Measurements from ENCODE around the gene MLLT1. TPM values are rescaled to one million over a fixed set of nuclear protein-coding genes. Genes with fewer than 3 reads are reported as not detected.

Gene MLLT1
- total and polyA plus RNA-seq, 7 donors: 9.9 to 25.5 (median 16.3) TPM

DNA sequence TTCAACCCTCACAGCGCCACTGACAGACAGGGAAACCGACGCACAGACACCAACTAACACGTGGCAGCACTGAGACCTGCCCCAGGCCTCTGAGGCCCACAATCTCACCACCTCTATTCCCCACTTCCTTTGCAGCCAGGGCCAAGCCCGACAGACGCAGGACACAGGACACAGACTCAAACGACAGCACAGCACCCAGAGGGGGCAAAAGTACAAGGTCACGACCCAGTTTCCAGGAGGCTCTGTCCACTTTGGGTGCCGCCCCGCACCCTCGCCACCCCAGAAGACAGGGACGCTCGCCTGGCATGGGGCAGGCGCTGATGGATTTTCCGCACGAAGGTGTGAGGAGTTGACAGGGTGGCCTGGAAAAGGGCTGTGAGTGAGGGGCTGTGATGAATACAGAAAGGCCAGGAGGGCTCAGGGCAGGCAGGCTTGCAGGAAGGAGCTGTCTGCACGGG is 48.8 kb downstream of the MLLT1 start:
- Histone ChIP-seq H3K36me3 (peaks cover 0 to 23% (median 5%) of the 10 kb centered on the region in 4 donors), H3K27ac (no peak overlapping the region), H3K4me3 (no peak overlapping the region), H3K27me3 (no peaks in the 10 kb centered on the region), H3K9me3 (no peaks in the 10 kb centered on the region), H3K4me1 (peaks cover 0 to 60% (median 52%) of the 10 kb centered on the region in 4 donors)
- no peak for TF ChIP-seq POLR2AphosphoS5 (IDR thresholded peaks at IDR 0.05)
- TF ChIP-seq EP300 (IDR thresholded peaks at IDR 0.05): no peak
- TF ChIP-seq POLR2A (IDR thresholded peaks at IDR 0.05): no peak
- TF ChIP-seq, protein P1, sequence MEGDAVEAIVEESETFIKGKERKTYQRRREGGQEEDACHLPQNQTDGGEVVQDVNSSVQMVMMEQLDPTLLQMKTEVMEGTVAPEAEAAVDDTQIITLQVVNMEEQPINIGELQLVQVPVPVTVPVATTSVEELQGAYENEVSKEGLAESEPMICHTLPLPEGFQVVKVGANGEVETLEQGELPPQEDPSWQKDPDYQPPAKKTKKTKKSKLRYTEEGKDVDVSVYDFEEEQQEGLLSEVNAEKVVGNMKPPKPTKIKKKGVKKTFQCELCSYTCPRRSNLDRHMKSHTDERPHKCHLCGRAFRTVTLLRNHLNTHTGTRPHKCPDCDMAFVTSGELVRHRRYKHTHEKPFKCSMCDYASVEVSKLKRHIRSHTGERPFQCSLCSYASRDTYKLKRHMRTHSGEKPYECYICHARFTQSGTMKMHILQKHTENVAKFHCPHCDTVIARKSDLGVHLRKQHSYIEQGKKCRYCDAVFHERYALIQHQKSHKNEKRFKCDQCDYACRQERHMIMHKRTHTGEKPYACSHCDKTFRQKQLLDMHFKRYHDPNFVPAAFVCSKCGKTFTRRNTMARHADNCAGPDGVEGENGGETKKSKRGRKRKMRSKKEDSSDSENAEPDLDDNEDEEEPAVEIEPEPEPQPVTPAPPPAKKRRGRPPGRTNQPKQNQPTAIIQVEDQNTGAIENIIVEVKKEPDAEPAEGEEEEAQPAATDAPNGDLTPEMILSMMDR (IDR thresholded peaks at IDR 0.05): no peak
- DNase-seq: no peak
- intact Hi-C loops (cut with DNase I): no loop called here
- 89 to 90% methylated on average over 17 of the region's 17 CpGs for WGBS, 2 donors

DNA sequence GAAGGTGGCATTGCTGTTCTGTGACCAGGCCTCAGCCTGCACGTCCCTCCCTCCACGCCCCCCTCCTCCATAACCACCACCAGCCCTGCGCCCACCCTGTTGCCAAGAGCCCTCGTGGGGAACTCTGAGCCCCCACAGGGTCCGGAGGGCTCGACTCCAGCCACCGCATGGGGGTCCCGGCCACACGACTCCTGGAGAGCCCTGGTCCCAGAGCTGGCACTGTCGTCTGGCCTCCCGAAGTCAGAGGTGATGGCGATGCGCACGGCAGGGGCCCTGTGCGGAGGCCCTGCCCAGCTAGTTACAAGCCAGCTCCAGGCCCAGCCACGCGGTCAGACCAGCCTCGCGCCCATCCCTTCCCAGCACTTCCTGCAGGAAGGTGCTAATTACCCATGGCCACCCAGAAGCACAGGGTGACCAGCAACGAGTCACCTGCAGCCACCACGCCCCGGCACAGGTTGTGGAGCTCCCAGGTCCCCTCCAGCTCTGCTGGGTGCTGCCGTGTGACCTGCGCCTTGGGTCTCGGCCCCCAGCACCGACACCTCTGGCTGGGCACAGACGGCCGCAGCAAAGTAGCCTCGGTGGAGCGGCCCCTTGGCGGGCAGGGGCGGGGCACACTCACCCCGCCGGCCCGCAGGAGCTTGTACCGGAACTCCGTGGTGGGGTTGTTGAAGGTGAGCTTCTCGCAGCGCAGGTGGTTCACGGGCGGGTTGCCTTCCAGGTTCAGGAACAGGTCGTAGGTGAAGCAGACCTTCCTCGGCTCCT is 49.6 kb downstream of the MLLT1 start:
- Histone ChIP-seq H3K27ac (no peak overlapping the region), H3K9me3 (no peaks in the 10 kb centered on the region), H3K4me1 (peaks cover 0 to 51% (median 47%) of the 10 kb centered on the region in 4 donors), H3K27me3 (no peaks in the 10 kb centered on the region), H3K36me3 (peaks cover 0 to 32% (median 12%) of the 10 kb centered on the region in 4 donors), H3K4me3 (no peak overlapping the region)
- WGBS, 2 donors: 92 to 94% methylated on average over 43 of the region's 43 CpGs
- DNase-seq: no peak
- intact Hi-C loops (cut with DNase I): no loop called here
- TF ChIP-seq POLR2A (IDR thresholded peaks at IDR 0.05): no peak
- TF ChIP-seq EP300 (IDR thresholded peaks at IDR 0.05): no peak
- no peak for TF ChIP-seq POLR2AphosphoS5 (IDR thresholded peaks at IDR 0.05)
- TF ChIP-seq, protein P1 (IDR thresholded peaks at IDR 0.05): no peak

DNA sequence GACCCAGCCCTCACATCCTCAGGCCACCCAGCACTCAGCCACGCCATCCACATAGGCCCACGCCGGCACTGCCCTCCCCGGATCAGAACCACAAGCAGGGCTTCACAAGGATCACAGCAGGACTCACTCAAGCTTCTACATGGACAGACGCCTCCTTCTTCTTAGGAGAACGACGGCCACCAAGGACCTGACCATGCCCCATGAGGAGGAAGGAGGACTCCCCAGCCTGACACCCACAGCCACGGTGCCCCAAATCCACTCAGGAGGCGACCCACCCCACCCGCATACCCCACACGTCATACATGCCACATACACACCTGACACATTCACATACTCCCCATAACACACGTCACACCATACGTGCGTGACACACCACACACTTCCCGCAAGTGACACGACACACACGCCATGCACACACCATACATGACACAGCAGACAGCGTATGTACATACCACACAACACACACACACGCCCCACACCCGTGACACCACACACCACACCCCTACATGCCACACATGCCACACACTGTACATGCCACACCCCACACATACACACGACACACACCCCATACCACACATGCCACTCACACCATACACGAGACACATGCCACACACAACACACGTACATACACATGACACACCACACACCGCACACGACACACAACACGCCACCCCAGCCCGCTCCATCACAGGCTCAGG is 50.4 kb downstream of the MLLT1 start:
- Histone ChIP-seq H3K27ac (peak overlapping the region in 2 of 4 donors; percentile 27 to 33), H3K27me3 (no peaks in the 10 kb centered on the region), H3K4me3 (no peak overlapping the region), H3K9me3 (no peaks in the 10 kb centered on the region), H3K4me1 (peaks cover 0 to 43% (median 40%) of the 10 kb centered on the region in 4 donors), H3K36me3 (peaks cover 0 to 39% (median 13%) of the 10 kb centered on the region in 4 donors)
- WGBS, 2 donors: 94 to 95% methylated on average over 27 of the region's 27 CpGs
- intact Hi-C loops (cut with DNase I): no loop called here
- no peak for DNase-seq
- no peak for TF ChIP-seq EP300 (IDR thresholded peaks at IDR 0.05)
- TF ChIP-seq POLR2AphosphoS5 (IDR thresholded peaks at IDR 0.05): no peak
- TF ChIP-seq POLR2A (IDR thresholded peaks at IDR 0.05): no peak
- TF ChIP-seq, protein P1 (IDR thresholded peaks at IDR 0.05): no peak

DNA sequence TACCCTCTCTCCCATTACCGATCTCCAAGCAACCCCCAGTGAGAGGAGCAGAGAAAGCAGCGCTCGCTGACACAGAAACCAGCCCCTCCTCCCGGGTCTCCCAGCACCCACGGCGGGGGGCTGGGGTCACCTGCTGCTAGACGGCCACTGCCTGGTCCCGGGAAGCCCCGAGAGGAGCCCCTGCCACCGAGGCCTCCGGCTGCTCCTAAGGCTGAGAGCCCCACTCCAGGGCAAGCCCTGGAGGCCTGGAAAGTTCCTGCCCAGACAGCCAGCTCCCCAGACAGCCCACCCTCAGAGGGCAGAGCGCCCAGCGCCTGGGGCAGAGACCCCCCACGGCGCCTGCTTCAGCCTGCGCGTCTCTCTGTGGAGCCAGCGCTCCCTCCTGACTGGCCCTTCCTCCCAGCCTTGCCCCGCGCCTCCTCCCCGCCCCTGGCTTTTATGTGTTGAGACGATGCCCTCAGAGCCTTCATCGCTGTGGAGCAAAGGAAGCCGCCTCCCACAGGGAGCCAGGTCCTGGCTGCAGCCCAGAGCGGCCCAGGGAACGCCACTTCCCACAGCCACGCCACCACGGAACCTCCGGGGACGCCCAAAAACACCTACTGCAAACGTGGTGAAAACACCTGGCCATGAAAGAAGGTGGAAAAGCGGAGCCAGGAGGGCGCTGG is 51.1 kb downstream of the MLLT1 start:
- H3K4me1 ChIP-seq: peaks cover 0 to 37% (median 33%) of the 10 kb centered on the region in 4 donors
- TF ChIP-seq, protein P1 (IDR thresholded peaks at IDR 0.05): no peak
- TF ChIP-seq POLR2AphosphoS5 (IDR thresholded peaks at IDR 0.05) (no peak), EP300 (IDR thresholded peaks at IDR 0.05) (no peak), POLR2A (IDR thresholded peaks at IDR 0.05) (no peak)
- H3K27ac ChIP-seq: peak overlapping the region in 2 of 4 donors; percentile 27 to 33
- no peaks in the 10 kb centered on the region for H3K27me3 ChIP-seq
- H3K9me3 ChIP-seq: no peaks in the 10 kb centered on the region
- DNase-seq: no peak
- WGBS, 2 donors: 84 to 90% methylated on average over 33 of the region's 33 CpGs
- intact Hi-C loops (cut with DNase I): no loop called here
- peaks cover 0 to 42% (median 13%) of the 10 kb centered on the region in 4 donors for H3K36me3 ChIP-seq
- H3K4me3 ChIP-seq: peak overlapping the region in 1 of 4 donors; percentile 16
